ENCODE measurements around the gene C17orf113.
"Not testable (repeated sequence)": the region's sequence is repeated elsewhere in the genome, so short reads cannot be mapped to it uniquely, and the experiment has no call there.

C17orf113 gene

DNA sequence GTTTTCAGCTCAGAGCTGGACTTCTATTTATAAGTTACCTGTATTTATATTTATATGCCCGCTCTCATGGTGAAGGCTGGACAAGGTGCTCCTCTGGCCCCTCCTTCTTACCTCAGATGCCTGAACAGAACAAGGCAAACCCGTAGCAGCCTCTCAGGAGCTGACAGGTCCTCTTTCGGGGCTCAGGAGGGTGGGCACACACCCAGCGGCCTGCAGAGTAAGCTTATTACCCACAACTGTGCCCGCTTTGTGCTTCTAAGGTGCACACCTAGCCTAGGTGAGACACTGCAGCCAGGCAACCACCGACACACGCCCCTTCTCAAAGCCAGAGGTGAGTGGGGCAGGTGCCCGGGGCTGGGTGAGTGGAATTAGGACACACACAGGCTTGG is 25.2 kb downstream of the C17orf113 start:
- Histone ChIP-seq H3K9ac (ENCODE audit: low read depth, low read length) (no peak overlapping the region), H3K79me2 (ENCODE audit: insufficient read depth, low read length) (peaks cover 16% of the 10 kb centered on the region), H3K36me3 (ENCODE audit: insufficient read depth, low read length) (peaks cover 28% of the 10 kb centered on the region), H3K4me1 (ENCODE audit: insufficient read depth, low read length) (peaks cover 17% of the 10 kb centered on the region), H2AFZ (ENCODE audit: low read depth, low read length) (no peak overlapping the region), H3K9me3 (ENCODE audit: insufficient read depth, low read length, severe bottlenecking) (no peaks in the 10 kb centered on the region), H3K4me2 (ENCODE audit: insufficient read depth, low read length) (no peak overlapping the region), H3K27me3 (ENCODE audit: insufficient read depth, low read length, poor library complexity) (no peaks in the 10 kb centered on the region), H3K27ac (ENCODE audit: low read length) (no peak overlapping the region), H4K20me1 (ENCODE audit: insufficient read depth, low read length) (no peaks in the 10 kb centered on the region), H3K4me3 (ENCODE audit: low read depth in 1 of 2, low read length in 2 of 2) (no peak overlapping the region)
- ATAC-seq (ENCODE audit: insufficient read depth, low read depth) (no peak; the same call in 2 of the 3 replicates), DNase-seq (no peak)
- TF ChIP-seq, protein P1, sequence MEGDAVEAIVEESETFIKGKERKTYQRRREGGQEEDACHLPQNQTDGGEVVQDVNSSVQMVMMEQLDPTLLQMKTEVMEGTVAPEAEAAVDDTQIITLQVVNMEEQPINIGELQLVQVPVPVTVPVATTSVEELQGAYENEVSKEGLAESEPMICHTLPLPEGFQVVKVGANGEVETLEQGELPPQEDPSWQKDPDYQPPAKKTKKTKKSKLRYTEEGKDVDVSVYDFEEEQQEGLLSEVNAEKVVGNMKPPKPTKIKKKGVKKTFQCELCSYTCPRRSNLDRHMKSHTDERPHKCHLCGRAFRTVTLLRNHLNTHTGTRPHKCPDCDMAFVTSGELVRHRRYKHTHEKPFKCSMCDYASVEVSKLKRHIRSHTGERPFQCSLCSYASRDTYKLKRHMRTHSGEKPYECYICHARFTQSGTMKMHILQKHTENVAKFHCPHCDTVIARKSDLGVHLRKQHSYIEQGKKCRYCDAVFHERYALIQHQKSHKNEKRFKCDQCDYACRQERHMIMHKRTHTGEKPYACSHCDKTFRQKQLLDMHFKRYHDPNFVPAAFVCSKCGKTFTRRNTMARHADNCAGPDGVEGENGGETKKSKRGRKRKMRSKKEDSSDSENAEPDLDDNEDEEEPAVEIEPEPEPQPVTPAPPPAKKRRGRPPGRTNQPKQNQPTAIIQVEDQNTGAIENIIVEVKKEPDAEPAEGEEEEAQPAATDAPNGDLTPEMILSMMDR (IDR thresholded peaks at IDR 0.05; ENCODE audit: borderline replicate concordance, extremely low read depth, low read length, poor library complexity, severe bottlenecking): no peak
- TF ChIP-seq EZH2 (IDR thresholded peaks at IDR 0.05; ENCODE audit: borderline replicate concordance, low read depth, low read length, severe bottlenecking): no peak

DNA sequence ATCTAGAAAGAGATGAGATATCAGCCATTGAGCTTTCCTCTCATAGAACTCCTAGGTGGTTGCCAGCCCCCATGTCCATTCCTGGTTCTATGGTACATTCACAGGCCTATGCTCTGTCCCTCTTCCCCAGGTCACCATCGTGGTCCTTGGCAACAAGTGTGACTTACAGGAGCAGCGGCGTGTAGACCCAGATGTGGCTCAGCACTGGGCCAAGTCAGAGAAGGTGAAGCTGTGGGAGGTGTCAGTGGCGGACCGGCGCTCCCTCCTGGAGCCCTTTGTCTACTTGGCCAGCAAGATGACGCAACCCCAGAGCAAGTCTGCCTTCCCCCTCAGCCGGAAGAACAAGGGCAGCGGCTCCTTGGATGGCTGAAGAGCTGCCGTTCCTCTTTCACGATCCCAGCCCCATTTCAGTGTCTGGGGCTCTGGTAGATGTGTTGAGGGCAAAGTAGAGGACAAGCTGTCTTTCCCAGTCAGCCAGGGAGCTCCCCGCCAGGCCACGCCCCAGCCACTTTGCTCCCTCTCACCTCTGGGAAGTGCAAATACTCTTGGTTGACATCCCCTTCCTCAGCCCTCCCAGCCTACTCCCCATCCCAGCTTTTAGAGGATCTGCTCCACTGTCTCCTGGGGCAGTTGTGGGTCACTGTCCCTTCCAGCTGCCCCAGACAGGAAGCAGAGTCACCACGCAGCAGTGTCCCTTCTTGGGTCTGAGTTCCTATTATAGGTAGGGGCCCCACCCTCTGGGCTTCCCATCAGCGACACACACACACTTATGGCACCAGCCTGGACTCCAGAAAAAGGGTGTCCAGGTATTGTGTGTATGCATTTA is 26.7 kb downstream of the C17orf113 start:
- Histone ChIP-seq H3K9ac (ENCODE audit: low read depth, low read length) (no peak overlapping the region), H3K4me1 (ENCODE audit: insufficient read depth, low read length) (peaks cover 28% of the 10 kb centered on the region), H3K79me2 (ENCODE audit: insufficient read depth, low read length) (peaks cover 19% of the 10 kb centered on the region), H3K9me3 (ENCODE audit: insufficient read depth, low read length, severe bottlenecking) (no peaks in the 10 kb centered on the region), H2AFZ (ENCODE audit: low read depth, low read length) (no peak overlapping the region), H3K4me2 (ENCODE audit: insufficient read depth, low read length) (no peak overlapping the region), H3K27ac (ENCODE audit: low read length) (no peak overlapping the region), H4K20me1 (ENCODE audit: insufficient read depth, low read length) (no peaks in the 10 kb centered on the region), H3K4me3 (ENCODE audit: low read depth in 1 of 2, low read length in 2 of 2) (no peak overlapping the region), H3K27me3 (ENCODE audit: insufficient read depth, low read length, poor library complexity) (no peaks in the 10 kb centered on the region), H3K36me3 (ENCODE audit: insufficient read depth, low read length) (peaks cover 28% of the 10 kb centered on the region)
- ATAC-seq (ENCODE audit: insufficient read depth, low read depth) (no peak), DNase-seq (no peak)
- TF ChIP-seq, protein P1 (IDR thresholded peaks at IDR 0.05; ENCODE audit: borderline replicate concordance, extremely low read depth, low read length, poor library complexity, severe bottlenecking): no peak
- TF ChIP-seq EZH2 (IDR thresholded peaks at IDR 0.05; ENCODE audit: borderline replicate concordance, low read depth, low read length, severe bottlenecking): no peak

DNA sequence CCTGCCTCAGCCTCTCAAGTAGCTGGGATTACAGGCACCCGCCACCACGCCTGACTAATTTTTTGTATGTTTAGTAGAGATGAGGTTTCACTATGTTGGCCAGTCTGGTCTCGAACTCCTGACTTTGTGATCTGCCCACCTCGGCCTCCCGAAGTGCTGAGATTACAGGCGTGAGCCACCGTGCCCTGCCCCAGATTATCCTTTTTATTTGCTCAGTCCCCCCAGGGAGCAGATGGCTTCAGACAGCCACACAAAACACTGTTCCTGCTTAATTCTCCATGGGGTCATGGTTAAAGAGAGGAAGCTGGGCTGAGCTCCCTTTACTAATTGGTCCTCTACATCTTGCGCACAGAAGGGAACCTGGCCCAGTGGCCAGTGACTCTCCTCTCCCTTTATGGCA is 29.6 kb downstream of the C17orf113 start:
- Histone ChIP-seq H3K9ac (ENCODE audit: low read depth, low read length) (peak overlapping the region; percentile 93), H3K4me1 (ENCODE audit: insufficient read depth, low read length) (peaks cover 45% of the 10 kb centered on the region)

More for the DNA sequence above, 29.6 kb downstream of the C17orf113 start:
- Histone ChIP-seq H3K4me3 (ENCODE audit: low read depth in 1 of 2, low read length in 2 of 2) (peak overlapping the region; percentile 71 to 86; a peak in 3 of 4 replicates), H3K27ac (ENCODE audit: low read length) (peak overlapping the region; percentile 1; the same call in 1 of the 2 replicates), H3K36me3 (ENCODE audit: insufficient read depth, low read length) (peaks cover 28% of the 10 kb centered on the region), H3K79me2 (ENCODE audit: insufficient read depth, low read length) (peaks cover 45% of the 10 kb centered on the region), H3K4me2 (ENCODE audit: insufficient read depth, low read length) (peak overlapping the region; percentile 95)
- not testable (repeated sequence) for H4K20me1 ChIP-seq (ENCODE audit: insufficient read depth, low read length); ATAC-seq (ENCODE audit: insufficient read depth, low read depth); H2AFZ ChIP-seq (ENCODE audit: low read depth, low read length); H3K27me3 ChIP-seq (ENCODE audit: insufficient read depth, low read length, poor library complexity); DNase-seq; H3K9me3 ChIP-seq (ENCODE audit: insufficient read depth, low read length, severe bottlenecking)
